DMS 273 (cell line): ENCODE data around the gene CADM2.
"Not testable (repeated sequence)": the region's sequence is repeated elsewhere in the genome, so short reads cannot be mapped to it uniquely, and the experiment has no call there.

ENCODE experiments used
- DNase-seq: peaks from one replicate; lab custom pipeline; 2025; ENCODE audit not compliant: unreplicated experiment; lab: John Stamatoyannopoulos, UW

CADM2 gene

GRCh38 chr3:85627932-85628331 is 669.1 kb downstream of the CADM2 start:
- DNase-seq, result no peak

DNA sequence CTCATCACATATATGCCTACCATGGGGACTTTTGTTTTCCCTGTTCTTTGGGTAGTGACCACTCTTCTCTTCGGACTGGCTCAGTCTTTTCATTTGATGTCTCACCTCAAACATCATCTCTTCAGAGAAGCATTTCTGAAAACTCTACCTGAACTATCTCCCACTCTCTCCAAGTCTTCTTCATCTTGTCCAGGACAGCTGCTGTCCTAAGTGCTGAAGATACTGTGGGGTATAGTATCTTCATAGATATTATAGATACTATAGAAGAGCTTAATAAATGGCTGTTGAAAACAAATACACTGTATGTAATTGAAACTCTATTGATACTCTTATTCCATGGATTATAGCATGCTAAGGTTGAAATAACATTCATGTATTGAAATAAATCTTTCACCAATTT is 672.3 kb downstream of the CADM2 start:
- no peak for DNase-seq

GRCh38 chr3:85632921-85633320 is 674.1 kb downstream of the CADM2 start:
- DNase-seq, result no peak

DNA sequence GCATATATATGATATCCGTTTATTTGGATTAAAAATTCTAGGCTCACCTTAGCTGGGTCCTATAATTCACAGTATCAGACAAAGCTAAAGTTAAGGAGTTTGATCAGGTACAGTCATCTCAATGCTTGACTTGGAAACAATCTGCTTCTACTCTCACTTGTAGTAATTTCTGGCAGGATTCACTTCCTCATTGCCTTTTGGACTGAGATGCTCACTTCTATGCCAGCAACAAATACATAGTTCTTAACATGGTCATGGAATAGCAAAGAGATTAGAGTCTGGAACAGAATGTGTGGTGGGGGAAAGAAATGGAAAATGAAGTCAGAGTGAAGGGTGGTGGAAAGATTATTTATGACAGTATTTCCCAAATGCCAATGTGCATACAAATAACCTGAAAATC is 693.6 kb downstream of the CADM2 start:
- DNase-seq, result no peak

- no peak for DNase-seq
Measured at GRCh38 chr3:85660451-85660850, 701.7 kb downstream of the CADM2 start.

- peak; percentile 34 for DNase-seq
Measured at GRCh38 chr3:85662462-85662861, 703.7 kb downstream of the CADM2 start.

GRCh38 chr3:85667744-85668143 is 709.0 kb downstream of the CADM2 start:
- DNase-seq, result no peak

DNA sequence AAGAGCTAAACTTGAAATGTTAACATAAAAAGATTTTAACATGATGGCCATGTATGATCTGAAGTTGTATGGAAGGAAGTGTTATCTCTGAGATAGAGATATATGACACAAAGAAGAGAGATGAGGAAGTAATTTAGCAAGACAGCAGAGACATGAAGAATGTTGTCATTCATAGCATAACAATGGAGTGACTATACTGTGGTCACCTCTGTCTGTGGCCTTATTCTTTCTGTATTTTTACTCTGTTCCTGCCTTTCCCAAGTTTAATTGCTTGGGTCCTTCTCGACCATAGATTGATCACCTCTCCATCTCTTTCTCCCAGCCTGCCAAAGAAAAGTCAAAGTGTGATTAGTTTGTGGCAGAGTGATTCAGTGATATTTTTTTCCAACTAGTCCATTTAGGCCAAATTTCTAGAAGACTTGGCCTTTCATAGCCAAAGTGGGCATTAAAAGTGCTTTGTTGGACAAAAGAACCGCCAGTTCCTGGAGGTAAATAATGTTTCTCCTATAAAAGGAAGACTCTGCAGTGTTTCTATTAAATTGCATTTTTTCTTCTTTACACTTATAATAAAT is 711.9 kb downstream of the CADM2 start:
- no peak for DNase-seq

DNA sequence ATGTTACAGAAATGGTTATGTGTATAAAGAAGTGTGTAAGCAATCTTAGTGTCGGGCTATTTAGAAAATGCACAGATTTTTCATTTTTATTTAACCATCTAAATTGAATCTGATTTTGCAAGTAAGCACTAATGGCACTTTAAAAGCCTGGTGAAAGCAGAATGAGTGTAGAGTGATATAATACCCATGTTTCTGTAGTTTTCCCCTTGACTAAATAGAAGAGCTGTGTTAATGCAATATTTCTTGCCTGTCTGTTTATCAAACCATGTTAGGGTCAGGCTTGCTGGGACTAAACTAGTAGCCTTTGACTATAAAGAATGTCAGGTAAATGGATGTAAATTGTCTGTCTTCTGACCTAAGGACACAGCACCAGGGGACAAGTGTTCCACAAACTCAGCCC is 714.0 kb downstream of the CADM2 start:
- DNase-seq, result no peak

DNA sequence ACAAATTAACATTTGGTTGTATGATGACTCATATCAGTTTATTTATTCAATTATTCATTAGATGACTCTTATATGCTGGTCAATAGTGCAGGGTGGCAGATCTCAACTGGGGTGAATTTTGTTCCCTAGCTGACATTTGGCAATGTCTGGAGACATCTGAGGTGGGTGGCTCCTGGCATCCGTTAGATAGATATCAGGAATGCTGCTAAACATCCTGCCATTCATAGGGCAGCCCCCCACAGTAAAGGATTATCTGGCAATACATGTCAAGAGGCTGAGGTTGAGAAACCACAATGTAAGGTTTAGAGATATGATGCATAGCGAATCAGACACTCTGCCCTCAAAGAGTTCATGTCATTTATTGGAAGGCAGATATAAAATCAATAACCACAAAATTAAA is 719.9 kb downstream of the CADM2 start:
- no peak for DNase-seq

DNA sequence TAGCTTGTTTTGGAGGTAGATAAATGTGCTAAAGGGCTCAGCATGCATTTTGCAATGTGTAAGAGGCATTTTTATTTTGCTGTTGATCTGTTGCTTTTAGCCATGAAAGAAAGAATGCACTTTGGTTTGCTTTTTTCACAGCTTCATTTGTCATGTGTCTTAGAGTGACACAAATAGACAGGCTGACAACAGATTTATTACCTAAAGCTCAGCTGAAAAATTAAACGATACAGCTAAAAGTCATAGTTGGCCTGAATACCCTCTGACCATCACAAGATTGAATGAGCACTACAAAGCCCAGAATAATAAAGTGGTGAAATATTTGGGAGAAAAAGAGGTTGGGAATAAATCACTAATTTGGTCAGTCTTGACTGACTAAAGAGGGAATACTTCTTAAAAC is 723.1 kb downstream of the CADM2 start:
- no peak for DNase-seq

DNA sequence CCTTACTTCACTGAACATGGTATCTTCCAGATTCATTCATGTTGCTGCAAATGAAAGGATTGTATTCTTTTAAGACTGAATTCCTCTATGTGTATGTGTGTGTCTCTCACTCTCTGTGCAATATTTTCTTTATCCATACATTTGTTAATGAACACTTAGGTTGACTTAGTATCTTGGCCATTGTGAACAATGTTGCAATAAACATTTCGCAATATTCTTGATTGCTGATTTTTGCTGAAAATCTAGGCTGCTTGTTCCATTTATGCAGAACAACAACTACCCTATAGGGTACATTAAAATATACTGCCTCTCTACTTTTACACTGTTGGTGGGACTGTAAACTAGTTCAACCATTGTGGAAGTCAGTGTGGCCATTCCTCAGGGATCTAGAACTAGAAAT is 732.4 kb downstream of the CADM2 start:
- no peak for DNase-seq

- DNase-seq, result no peak
Measured at GRCh38 chr3:85697156-85697555, 738.4 kb downstream of the CADM2 start.

DNA sequence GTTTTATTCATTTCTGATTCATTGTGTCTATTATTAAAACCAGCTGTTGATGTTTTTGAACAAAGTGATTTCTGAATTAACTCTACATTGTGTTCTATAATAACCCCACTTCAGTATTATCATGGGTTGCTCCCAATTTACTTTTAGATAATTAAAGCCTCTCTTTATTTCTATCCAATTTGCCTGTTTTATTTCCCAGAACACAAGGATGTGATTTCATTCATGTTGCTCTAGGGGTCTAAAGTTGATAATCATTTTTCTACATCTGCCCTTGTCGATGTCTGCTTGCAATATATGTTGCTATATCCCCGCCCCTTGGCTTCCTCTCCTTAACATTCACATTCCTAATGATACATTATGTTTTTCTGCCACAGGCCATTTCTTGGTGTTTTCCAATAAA is 747.3 kb downstream of the CADM2 start:
- DNase-seq, result no peak

- DNase-seq, result not testable (repeated sequence)
Measured at GRCh38 chr3:85708325-85708724, 749.5 kb downstream of the CADM2 start.

GRCh38 chr3:85709346-85709892 is 750.6 kb downstream of the CADM2 start:
- DNase-seq, result no peak

DNA sequence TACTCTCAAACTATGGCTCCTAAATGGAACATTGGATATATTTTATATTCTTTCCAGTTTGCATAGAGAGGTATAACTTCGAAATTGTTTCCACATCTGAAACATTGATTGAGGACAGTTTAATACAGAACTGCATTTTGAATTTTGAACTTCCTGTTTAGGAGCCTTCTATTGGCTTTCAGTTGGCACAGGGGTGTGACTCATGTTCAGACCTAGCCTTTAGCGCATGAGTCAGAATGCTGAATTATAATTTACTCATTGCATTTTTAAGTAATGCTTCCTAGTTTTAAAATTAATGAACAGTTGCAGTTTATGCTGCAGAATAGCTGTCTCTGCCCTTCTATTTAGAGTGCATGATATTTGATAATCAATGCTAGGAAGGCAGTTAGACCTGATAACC is 751.7 kb downstream of the CADM2 start:
- DNase-seq, result no peak

GRCh38 chr3:85721409-85722145 is 762.8 kb downstream of the CADM2 start:
- no peak for DNase-seq

DNA sequence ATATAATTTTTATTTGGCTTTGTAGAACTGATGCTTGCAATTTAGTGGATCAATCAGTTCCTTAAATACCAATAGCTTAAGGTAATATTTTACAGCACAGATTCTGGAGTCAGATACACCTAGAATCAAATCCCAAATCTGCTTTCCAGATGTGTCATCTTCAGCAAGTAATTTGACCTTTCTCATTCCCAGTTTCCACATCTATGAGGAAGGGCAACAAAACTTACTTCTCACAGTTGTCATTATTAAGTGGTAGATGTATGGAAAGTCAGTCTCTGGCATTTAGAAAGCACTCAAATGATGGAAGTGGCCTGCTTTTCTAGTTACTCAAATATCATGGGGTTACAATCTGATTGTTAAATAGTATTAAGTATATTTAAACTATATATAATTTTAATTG is 767.0 kb downstream of the CADM2 start:
- no peak for DNase-seq

GRCh38 chr3:85726241-85726640 is 767.5 kb downstream of the CADM2 start:
- DNase-seq, result no peak

DNA sequence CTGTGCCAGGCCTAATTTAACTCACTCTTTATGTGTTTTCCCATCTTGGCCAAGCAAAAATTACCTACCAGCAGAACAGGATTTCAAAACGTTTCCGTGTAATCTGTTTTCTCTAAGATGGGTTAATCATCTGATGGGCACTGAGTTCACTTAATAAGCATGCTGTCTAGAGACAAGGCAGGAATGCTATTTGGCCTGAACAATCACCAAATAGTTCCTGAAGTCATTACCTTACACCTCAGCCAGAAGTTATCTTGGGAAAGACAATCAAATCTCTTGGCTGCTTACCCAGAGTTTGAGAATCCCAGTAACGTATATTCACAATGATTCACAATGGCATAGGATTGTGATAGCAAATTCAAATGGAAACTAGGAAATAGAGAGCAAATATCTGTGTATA is 779.1 kb downstream of the CADM2 start:
- no peak for DNase-seq

DNA sequence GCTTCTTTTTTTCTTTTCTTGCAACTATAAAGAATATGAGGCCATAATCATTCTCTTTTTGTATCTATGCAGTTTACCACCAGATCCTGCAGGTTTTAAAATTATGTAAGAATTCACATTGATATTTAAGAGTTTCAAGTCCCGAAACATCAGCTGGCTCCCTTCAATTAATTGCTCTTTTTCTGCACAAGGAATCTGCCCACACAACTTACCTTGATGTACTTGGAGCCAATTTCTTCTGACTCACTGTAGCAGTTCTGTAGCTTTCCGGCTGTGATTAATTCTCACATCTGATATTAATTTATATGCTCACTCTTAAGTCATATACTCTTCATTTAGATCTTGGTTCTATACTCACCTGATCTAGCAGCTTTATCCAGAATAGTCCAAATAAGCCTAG is 781.8 kb downstream of the CADM2 start:
- no peak for DNase-seq

- no peak for DNase-seq
Measured at GRCh38 chr3:85758442-85758841, 799.7 kb downstream of the CADM2 start.
